HL-60/S4 treated with retinoic acid at 250 ng/mL for 4 days and 3 days (cell line): ENCODE results near the gene ZCCHC8.

ENCODE experiments used
- in situ Hi-C: fragments of 300-500 bp; cut with MboI; formaldehyde crosslinking; loops from 2 replicates; pipeline ENCODE4 v1.7.0; 2022; ENCODE audit warnings: low sequenced_read_pairs

Gene ZCCHC8

DNA sequence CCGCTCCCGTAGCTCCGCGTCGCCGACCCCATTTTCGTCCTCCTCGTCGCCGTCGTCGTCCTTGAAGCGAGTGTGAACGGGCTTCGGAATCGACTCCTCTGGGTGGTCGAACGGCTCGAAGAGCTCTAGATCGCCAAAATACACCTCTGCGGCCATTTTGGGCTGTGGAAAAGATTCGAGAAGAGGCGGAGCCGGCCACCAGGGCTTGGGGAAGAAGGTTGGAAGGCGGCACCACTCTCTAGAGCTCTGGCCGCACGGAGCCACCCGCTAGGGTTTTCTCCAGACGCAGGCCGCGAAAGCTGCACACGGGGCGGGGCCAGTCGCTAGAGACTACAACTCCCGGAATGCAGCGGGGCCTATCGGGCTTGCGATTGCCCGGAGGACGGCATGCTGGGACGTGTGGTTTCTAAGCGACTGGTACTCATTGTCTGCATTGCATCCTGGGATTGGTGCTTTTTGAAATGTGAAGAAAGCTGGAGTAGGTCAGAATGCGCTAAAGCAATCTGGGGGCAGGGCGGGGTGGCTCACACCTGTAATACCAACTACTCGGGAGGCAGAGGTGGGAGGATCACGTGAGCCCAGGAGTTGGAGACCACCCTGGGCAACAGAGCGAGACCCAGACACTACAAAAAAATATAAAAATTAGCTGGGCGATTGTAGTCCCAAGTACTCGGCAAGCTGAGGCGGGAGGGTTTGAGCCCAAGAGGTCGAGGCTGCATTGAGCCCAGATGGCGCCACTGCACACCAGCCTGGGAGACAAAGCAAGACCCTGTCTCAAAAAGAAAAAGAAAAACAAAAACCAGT is at the start of gene ZCCHC8:
Gene ZCCHC8 (minus strand): TSS at position 248 of the 804 bp plus-strand sequence. CDS start 92 bp downstream, at position 156.
- in situ Hi-C loops = no loop called here

- in situ Hi-C loops = no loop called here
Observed at GRCh38 chr12:122547330-122547729, 46.6 kb upstream of the ZCCHC8 start.

- in situ Hi-C loops = no loop called here
Observed at GRCh38 chr12:122545855-122546254, 45.1 kb upstream of the ZCCHC8 start.

DNA sequence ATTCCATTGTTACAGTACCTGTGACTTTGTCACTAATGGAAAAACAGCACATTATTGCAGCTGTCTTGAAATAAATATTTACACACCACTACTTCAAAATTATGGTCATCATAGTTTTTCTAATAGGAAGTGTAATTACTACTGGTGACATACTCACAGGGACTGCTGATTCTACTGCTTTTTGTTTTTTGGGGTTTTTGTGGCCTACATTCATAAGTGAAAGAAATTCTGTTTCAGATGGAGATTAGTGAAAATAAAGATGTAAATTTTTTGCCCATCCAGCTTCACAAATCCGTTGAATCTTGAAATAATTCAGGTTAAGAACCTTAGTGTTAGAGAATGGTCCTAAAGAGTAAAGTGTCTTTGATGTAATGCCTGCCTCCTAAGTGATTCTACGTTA is 43.8 kb upstream of the ZCCHC8 start:
- in situ Hi-C loops = no loop called here

DNA sequence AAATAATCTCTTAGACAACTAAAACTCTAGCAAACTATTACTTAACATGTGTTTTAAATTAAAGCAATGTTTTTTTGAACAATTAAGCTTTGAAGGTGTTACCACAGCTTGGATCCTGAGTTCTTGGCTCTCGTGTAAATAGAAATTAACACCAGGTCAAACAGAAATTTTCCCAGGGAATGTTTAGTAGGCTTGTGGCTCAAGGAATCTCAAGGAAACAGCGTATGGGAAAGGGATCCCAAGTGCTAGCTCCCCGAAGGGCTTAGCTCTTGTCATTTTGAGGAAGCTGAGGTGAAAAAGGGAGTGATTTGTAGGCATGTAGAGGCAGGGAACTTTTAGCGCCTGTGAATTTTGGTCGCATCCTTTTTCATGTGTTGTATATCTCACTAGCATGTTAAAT is 37.8 kb upstream of the ZCCHC8 start:
- in situ Hi-C loops = no loop called here

GRCh38 chr12:122537021-122537420 is 36.3 kb upstream of the ZCCHC8 start:
- in situ Hi-C loops = no loop called here

DNA sequence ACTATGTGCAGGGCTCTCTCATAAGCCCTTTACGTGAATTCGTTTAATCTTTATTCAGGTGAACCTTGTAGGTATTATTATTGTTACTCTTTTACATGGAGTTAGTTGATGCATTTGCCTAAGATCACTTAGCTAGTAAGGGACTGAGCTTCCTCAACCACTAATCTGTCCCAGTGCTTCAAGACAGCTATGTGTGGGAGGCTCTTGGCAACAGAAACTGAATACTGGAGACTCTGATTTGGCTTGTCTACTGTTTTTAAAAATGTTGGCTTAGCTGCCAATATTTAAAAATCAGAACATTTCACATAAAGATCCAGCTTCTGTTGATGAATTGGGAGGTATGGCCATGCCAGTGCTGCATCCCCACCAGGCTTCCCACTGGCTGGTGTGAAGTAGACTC is 33.1 kb upstream of the ZCCHC8 start:
- in situ Hi-C loops = no loop called here

DNA sequence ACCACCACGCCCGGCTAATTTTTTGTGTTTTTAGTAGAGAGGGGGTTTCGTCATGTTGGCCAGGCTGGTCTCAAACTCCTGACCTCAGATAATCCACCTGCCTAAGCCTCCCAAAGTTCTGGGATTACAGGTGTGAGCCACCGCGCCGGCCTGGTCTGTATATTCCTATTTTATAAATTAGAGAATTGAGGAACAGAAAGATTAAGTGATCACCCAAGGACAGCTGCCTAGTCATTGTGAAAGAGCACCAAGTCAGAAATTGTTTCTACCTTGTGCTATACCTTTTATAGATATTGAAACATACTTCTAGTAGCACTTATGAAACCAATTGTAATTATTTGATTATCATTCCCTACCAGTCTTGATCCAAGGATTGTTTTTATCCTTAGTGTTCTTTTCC is 28.3 kb upstream of the ZCCHC8 start:
- in situ Hi-C loops = no loop called here

DNA sequence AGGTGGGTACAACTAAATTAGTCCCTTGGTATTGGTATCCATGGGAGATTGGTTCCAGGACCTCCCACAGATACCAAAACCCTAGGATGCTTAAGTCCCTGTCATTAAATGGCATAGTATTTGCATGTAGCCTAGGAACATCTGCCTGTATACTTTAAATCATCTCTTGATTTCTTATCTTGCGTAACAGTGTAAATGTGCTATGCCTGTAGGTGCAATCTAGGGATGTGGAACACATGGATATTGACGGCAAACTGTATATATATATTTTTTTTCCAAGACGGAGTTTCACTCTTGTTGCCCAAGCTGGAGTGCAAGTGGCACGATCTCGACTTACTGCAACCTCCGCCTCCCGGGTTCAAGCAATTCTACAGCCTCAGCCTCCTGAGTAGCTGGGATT is 27.9 kb upstream of the ZCCHC8 start:
- in situ Hi-C loops = no loop called here

GRCh38 chr12:122527478-122527944 is 26.8 kb upstream of the ZCCHC8 start:
- in situ Hi-C loops = no loop called here

DNA sequence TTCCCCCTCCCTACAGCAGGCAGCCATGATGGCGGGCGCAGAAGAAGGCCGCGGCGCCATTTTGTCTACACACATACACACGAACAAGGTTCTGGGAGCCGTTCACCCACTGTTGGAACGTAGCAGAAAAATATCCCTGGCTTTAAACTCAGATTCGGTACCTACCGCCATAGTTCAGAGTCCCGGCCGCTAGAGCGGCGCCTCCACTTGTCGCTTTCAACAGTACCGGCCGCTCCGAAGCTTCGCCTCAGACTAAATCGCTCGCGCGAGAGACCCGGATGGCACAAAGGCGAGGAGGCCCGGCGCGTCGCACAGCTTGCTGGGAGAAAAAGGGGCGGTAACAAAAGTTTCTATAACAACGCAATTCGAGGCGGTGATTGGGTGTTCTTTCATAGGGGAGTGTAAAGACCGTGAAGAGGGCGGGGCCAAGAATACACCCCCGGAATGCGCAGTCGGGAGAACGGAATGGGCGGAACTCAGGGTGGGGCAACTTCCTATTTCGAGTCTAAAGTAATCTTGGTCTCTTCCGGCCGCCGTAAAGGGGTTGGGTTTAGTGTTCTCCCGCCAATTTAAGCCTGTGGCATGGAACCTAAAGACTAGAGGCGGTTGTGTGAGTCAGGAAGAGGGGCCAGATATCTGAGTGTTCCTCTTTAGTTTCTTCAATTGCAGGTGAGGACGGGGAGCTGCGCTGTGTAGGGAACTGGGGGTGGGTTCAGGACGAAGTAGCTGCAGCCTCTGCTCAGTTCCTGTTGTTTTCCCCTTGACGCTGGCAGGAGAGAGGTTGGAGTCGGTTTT is 26.1 kb upstream of the ZCCHC8 start, which contains the start of the genes KNTC1 and RSRC2:
Gene KNTC1 (plus strand): TSS at position 567 of the 795 bp plus-strand sequence. CDS start 2,815 bp downstream, outside the sequence.
Gene RSRC2 (minus strand): TSS at position 254 of the 795 bp plus-strand sequence. CDS start 83 bp downstream, at position 171.
- in situ Hi-C loops = no loop called here

DNA sequence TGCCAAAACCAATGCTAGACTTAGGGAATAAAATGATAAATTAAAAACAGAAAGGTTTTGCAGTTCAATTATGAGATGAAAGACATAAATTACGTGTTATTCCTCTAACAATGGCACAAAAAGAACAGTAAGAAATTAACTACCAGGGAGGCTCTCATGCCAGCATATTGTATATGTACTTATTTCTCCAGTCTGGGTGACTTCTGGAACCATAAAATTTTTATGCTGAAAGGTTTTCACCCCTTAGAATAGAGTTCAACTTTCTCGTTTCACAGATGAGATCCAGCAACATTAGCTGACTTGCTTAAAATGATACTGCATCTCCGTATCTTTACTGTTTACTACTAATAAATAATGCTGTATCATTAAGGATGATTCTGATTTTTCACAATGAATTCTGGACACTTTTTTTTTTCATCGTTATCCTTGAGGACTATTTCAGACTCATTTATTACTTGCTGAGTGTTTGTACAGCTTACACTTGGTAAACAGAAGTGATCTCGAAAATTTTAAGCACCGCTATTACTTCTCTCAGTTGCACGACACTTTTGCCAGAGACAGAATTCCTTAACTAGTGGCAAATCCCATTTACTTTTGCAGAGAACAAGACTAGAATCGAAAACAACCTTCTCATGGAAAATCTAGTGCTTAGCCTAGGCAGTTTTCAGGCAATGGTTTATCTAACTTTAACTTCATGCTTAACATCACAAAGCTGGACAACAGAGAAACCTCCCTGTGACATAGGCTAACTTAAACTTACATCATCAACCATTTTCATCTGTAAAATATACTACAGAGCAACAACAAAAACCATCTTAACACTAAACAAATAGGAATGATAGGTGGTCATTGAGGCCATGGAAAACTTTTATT is 23.4 kb upstream of the ZCCHC8 start:
- in situ Hi-C loops = no loop called here

GRCh38 chr12:122523280-122523679 is 22.5 kb upstream of the ZCCHC8 start:
- in situ Hi-C loops = no loop called here

DNA sequence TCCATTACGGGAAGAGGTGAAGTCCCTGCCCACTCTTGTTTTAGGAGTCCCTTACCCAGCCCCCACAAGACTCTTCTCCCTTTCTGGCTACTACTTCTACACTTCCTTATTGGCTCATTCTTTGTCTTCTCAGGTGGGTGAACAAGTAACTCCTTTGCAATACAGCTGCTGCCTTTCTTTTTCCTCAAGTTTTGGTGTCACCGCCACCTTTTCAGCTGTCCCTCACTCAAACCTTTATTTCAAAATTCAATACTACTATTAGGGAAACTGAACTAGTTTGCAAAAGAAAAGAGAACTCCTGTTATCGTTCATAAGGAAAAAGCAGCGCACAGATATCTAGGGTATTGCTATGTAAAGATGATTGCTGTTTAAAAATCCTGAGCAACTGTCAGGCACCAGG is 19.9 kb upstream of the ZCCHC8 start:
- in situ Hi-C loops = no loop called here

- in situ Hi-C loops = no loop called here
Observed at GRCh38 chr12:122519418-122519817, 18.7 kb upstream of the ZCCHC8 start.

- in situ Hi-C loops = no loop called here
Observed at GRCh38 chr12:122518908-122519307, 18.2 kb upstream of the ZCCHC8 start.

DNA sequence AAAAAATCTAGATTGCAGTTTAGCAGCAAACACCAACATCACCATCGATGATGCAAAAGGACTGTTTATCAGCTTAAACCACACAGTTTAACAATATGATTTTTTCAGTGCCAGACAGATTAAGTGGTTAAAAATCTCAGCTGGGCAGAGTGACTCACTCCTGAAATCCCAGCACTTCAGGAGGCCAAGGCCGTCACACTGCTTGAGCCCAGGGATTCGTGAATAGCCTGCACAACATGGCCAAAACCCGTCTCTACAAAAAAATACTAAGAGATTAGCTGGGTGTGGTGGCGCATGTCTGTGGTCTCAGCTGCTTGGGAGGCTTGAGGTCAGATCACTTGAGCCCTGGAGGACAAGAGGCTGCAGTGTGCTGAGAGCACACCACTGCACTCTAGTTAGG is 17.1 kb upstream of the ZCCHC8 start:
- in situ Hi-C loops = no loop called here

DNA sequence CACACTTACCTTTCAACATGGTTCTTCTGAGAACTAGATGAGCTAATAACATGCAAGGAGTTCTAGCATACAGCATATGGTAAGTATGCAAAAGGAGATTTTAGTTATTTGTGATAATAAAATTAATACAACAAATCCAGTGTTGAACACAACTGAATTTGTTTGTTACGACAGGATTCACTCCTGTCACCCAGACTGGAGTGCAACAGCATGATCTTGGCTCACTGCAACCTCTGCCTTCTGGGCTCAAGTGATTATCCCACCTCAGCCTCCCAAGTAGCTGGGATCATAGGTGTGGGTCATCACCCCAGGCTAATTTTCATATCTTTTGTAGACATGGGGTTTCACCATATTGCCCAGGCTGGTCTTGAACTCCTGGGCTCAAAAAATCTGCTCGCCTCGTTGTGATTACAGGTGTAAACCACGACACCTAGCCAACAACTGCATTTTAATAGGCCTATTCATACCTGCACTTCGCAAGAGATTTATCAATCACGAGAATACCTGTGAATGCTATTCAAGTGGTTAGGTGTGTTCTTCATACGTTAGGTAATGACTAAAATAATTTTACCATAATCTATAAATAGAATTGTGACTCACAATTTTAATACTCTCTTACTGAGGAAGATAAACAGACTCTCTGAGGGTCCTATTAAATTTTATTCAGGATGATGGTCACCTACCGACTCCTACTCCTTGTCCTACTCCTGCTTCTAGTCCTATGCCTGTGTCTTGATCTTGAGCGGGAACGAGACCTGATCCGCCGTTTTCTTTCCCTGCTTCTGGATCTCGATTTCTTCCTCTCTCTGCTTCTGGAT is 16.0 kb upstream of the ZCCHC8 start:
- in situ Hi-C loops = no loop called here

DNA sequence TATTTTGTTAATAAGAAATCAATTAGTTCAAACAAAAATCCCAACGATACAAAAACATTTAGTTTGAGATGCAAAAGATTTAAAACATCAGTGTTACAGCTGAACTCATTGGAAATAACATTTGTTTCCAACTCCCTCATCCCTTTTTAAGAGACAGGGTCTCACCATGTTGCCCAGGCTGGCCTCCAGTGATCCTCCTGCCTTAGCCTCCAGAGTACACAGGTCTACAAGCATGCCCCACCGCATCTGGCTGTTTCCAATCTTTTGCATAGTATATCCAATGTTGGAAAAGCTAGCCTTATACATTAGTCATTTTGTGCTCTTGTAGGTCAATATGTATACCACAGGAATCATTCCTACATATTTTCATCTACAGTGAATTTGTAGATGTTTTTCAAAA is 14.5 kb upstream of the ZCCHC8 start:
- in situ Hi-C loops = no loop called here

GRCh38 chr12:122513660-122514059 is 12.9 kb upstream of the ZCCHC8 start:
- in situ Hi-C loops = no loop called here
